HG03378 (cell line): ENCODE measurements around the gene TRPV4.
"Not testable (repeated sequence)": the region's sequence is repeated elsewhere in the genome, so short reads cannot be mapped to it uniquely, and the experiment has no call there.

Experiments used
- ATAC-seq: cut with Tn5 transposase; IDR thresholded peaks from one replicate; pipeline ENCODE4 v1.9.1; 2021; ENCODE audit warnings: mild to moderate bottlenecking, moderate library complexity; ENCODE audit not compliant: unreplicated experiment

Gene TRPV4

GRCh38 chr12:109861689-109862314, 28.6 kb upstream of the TRPV4 start:
- ATAC-seq, result no peak

DNA sequence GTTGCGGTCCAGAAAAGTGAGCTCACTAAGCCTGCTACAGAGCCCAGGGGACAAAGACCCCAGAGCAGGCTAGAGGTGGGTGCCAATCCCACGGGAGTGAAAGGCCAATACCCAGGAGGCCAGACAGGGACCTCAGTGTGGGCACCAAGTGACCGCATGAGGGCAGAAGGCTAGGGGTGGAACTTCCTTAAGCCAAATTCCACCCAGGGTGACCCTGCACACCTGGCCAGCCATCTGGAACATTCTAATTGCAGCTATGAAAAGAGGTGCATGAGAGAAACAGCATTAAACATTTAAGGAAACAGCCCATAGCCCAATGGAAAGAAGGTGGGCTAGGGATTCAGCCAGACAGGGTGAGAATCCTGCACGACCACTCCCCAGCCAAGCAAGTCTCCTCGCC, 27.8 kb upstream of the TRPV4 start:
- ATAC-seq, result no peak

GRCh38 chr12:109858764-109859163, 25.6 kb upstream of the TRPV4 start:
- no peak for ATAC-seq

GRCh38 chr12:109857715-109858114, 24.5 kb upstream of the TRPV4 start:
- ATAC-seq, result no peak

DNA sequence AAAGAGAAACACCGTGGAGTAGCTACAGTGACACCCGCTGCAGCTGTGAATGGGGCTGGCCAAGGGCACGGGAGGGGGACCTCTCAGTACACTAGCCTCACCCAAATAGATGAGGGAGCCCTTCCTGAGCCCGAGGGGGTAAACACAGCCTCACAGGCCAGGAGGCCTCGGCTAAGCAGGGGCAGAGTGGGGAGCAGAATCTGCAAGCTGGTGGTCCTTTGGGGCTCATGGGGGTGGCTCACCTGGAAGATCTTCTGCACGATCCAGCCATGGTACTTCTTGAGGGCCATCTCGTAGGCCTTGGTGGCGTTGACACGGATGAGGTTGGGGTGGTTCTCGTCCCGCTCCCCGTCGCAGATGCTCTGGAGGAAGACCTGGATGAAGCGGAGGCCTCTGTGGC, 22.2 kb upstream of the TRPV4 start:
- no peak for ATAC-seq

- not testable (repeated sequence) for ATAC-seq
Measured at GRCh38 chr12:109850518-109850917, 17.3 kb upstream of the TRPV4 start.

DNA sequence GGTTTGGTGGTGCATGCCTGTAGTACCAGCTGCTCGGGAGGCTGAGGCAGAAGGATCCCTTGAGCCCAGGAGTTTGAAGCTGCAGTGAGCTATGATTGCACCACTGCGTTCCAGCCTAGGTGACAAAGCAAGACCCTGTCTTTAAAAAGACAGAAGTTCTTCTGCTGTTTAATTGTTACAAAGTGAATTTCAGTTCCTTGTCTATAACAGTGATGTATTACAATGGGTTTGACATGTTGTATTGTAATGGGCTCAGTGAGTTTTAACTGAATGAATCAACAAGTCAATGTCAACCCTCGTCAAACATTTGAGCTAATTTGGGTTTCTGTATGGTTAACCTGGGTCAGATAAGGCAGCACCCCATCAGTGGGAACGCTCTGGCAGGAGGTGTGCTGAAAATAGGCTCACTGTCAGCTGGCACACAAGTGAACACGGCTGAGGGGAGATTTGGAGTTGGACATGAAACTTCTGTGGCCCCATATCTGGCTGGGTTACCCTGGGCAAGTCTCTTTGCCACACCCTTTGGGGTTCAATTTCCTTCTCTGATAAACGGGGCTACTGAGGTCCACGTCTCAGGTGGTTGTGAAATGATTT, 14.0 kb upstream of the TRPV4 start:
- ATAC-seq, result no peak

GRCh38 chr12:109845824-109846205, 12.6 kb upstream of the TRPV4 start:
- ATAC-seq, result no peak

- ATAC-seq, result peak; percentile 55
Measured at GRCh38 chr12:109844983-109845823, 12.0 kb upstream of the TRPV4 start.

DNA sequence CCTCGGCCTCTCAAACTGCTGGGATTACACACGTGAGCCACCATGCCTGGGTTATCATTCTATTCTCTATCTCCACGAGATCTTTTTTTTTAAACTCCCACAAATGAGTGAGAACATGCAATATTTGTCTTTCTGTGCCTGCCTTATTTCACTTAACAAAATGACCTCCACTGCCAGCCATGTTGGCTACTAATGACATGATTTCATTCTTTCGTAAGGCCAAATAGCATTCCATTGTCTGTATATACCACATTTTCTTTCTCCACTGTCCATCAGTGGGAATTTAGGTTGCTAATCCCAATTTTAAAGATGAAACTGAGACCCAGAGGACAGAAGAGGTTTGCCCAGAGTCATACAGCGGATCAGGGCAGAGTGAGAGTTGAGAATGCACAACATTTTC, 10.9 kb upstream of the TRPV4 start:
- ATAC-seq, result no peak

DNA sequence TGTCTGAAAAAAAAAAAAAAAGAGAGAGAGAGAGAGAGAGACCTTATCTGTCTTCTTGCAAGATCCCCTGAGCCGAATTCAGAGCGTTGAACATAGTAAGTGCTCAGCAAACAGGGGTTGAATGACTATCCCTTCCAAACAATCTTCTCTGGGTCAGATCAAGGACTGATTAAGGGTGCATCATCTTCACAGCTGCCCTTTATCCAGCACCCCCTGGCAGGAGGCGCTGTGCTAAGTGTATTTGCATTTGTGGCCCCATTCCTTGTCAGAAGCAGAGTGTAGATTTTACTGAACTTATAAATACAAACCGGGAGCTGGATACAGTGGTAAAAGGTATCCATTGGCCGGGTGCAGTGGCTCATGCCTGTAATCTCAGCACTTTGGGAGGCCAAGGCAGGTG, 8.8 kb upstream of the TRPV4 start:
- ATAC-seq, result no peak

DNA sequence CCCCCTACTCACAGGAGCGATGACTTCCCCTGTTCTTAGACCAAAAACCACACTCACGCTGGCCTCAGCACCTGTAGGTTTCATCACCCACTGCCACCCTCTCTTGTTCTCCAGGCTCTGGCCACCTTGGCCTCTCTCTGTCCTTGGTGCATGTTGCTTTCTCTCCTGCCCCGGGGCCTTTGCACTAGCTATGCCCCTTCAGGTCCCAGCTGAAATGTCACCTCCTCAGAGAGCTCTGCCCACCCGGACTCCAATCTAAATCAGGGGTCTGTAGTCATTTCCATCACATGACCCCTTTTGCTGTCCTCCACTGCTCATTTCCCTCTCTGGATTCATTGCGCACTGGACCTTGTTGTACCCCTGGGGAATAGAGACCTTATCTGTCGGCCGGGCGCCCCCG, 8.2 kb upstream of the TRPV4 start:
- no peak for ATAC-seq

DNA sequence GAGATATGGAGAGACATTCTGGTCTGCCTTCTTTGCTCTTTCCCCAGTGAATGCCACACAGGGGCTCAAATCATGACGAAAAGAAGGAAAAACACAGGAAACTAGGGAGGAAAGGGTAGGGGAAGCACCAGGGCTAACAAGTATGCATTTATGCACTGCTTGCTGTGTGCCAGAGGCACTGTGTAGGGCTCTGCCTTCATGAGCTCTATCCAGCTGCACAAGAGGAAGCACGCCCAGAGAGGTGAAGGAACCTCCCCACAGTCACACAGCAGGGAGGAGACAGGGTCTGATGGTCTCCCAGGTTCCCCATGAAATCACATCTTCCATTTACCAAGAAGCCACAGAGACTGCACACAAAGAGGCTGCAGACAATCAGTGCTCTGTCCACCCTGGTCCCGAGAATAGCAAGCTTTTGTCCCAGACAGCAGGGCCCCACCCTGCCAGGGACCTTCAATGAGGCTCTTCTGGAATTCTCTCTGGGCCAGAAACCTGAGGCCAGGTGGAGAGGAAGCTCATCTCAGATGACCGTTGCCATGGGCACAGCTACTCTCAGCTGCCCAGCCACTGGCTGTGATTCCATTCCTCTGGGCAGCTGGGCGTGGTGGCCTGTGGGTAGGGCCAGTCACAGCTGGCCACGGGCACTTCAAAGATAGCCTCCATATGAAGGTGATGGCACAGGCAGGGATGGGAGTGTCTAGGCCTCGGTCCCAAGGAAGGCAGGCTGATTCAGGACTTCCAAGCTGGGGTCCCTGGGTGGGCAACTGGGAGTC, 7.3 kb upstream of the TRPV4 start:
- no peak for ATAC-seq

- ATAC-seq, result no peak
Measured at GRCh38 chr12:109839444-109839843, 6.2 kb upstream of the TRPV4 start.

DNA sequence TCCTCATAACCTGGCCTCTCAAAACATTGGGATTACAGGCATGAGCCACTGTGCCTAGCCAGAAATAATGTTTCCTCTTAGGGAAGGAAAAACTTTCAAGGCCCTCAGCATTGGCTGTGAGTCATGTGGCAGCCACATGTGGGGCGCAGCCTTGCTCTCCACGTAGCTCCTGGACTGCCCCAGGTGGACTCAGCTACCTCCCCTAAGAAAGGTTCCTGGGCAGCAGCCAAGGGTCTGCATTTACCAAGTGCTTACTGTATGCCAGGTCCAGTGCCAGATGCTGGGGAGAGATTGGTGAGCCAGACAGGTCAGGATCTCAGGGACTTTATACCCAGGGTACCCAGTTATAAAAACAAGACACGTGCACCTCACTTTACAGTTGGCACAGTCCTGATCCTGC, 3.7 kb upstream of the TRPV4 start:
- no peak for ATAC-seq

GRCh38 chr12:109835827-109836226, 2.6 kb upstream of the TRPV4 start:
- no peak for ATAC-seq

- ATAC-seq, result no peak
Measured at GRCh38 chr12:109832541-109833306, 474 bp downstream of the TRPV4 start.

- ATAC-seq, result no peak
Measured at GRCh38 chr12:109831929-109832328, 1.3 kb downstream of the TRPV4 start.

DNA sequence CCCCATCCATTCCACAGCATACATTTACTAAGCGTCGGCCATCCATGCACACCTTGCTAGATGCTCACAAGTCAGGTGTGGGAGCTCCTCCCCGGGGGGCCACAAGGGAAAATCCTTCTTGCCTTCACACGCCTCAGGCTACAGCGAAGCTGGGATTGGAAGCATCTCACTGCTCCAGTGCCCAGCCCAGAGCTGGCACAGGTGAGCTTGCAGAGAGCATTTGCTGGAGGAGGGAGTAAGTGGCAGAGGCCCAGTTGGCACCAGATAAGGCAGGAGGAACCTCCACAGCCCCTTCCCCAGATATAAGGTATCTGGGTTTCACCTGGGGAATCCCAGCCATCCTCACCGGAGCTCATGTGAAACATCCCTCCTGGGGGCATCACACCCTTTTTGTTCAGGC, 1.8 kb downstream of the TRPV4 start:
- no peak for ATAC-seq

- no peak for ATAC-seq
Measured at GRCh38 chr12:109830718-109831117, 2.5 kb downstream of the TRPV4 start.

DNA sequence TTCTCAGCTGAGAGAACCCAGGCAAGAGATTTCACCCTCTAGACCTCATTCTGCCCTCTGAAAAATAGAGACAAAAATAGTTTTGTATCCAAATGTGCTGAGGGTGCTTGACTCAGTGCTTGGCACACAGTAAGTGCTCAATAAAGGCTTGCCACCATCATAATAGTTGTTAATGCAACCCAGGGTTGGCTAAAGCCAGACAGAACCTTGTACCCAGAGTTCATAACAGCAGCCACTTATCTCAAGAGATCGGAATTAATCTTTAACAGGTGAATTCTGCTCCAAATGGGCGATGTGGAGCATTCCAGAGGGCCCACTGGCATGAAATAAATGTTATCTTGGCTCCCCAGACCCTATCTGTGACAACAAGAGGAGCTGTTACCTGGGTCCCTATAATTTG, 2.9 kb downstream of the TRPV4 start:
- ATAC-seq, result no peak
